ENCODE measurements around the gene PRDM10. TPM values are rescaled to one million over a fixed set of nuclear protein-coding genes. Genes with fewer than 3 reads are reported as not detected.

The PRDM10 gene
- total RNA-seq, 1 experiment from 2014 or later = 9.2 TPM

DNA sequence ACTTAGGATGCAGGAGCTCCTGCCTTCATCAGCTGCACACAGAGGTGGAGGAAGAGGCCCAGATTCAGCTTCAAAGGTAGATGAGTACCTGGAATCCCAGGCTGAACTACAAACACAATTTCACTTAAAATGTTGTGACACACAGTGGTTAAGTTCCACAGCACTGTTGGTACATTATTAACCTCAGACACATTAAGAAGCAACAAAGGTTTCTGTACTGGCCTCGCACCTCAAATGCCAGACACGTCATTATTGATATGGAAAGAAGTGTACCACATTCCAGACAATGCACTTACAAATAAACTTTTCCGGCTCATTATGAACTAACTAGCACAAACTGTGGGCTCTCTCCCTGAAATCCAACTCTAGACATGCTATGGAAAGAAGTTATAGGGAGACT is 34.6 kb downstream of the PRDM10 start:
- POLR2A ChIA-PET = no interaction called here
- H3K4me3 ChIP-seq (replicated peaks in 1 of 2; ENCODE audit: low read depth in 1 of 2, low read length in 2 of 2) = no peak overlapping the region
- peaks cover 6 to 15% of the 10 kb centered on the region in 2 experiments for H3K4me1 ChIP-seq (ENCODE audit: control insufficient read depth in 1 of 2, insufficient read depth in 2 of 2, low read length in 2 of 2)
- H3K79me2 ChIP-seq (ENCODE audit: insufficient read depth, low read length) = no peaks in the 10 kb centered on the region
- DNase-seq (ENCODE audit: low read depth, low spot score) (no peak), ATAC-seq (no peak)
- no peaks in the 10 kb centered on the region for H3K9me3 ChIP-seq (ENCODE audit: control insufficient read depth in 1 of 2, insufficient read depth in 1 of 2, low read depth in 1 of 2, low read length in 2 of 2)
- no peaks in the 10 kb centered on the region for H3K9me2 ChIP-seq (ENCODE audit: insufficient read depth)
- H3K27ac ChIP-seq (ENCODE audit: low read depth, low read length) = no peak overlapping the region
- no peak overlapping the region for H3K4me2 ChIP-seq (ENCODE audit: low read length)
- no peak overlapping the region for H3K9ac ChIP-seq (ENCODE audit: low read length)
- H3K36me3 ChIP-seq (ENCODE audit: control insufficient read depth in 1 of 2, insufficient read depth in 2 of 2, low read length in 2 of 2) = no peaks in the 10 kb centered on the region
- no peaks in the 10 kb centered on the region for H3K27me3 ChIP-seq (ENCODE audit: insufficient read depth, low read length)
- no peak overlapping the region for H2AFZ ChIP-seq (ENCODE audit: low read depth, low read length, poor library complexity, severe bottlenecking)
- BruUV-seq (replicated peaks) = no TSS peak
- RAD21 ChIA-PET (ENCODE audit: low non-redundant PET in 1 of 2, low total read pairs in 2 of 2, uncharacterized antibody in 2 of 2, unreplicated experiment in 2 of 2) = no interaction called here
- H4K20me1 ChIP-seq (ENCODE audit: insufficient read depth) = no peaks in the 10 kb centered on the region
- intact Hi-C loops (cut with micrococcal nuclease) = no loop called here
- CTCF ChIA-PET = no interaction called here
- TF ChIP-seq RAD21 (IDR thresholded peaks at IDR 0.05; ENCODE audit: low read depth) = no peak
- no peak for TF ChIP-seq POLR2AphosphoS5 (IDR thresholded peaks at IDR 0.05; ENCODE audit: low read depth, low read length)
- no peak for TF ChIP-seq CEBPB (IDR thresholded peaks at IDR 0.05; ENCODE audit: low read depth)
- TF ChIP-seq FOSL1 (IDR thresholded peaks at IDR 0.05; ENCODE audit: low read depth) = no peak
- TF ChIP-seq SP1 (IDR thresholded peaks at IDR 0.05; ENCODE audit: low read depth) = no peak
- no peak for TF ChIP-seq EZH2 (IDR thresholded peaks at IDR 0.05)
- no peak for TF ChIP-seq ZNF274 (IDR thresholded peaks at IDR 0.05; ENCODE audit: low read depth, low read length)
- TF ChIP-seq JUND (IDR thresholded peaks at IDR 0.05) = no peak
- no peak for TF ChIP-seq TCF7L2 (IDR thresholded peaks at IDR 0.05; ENCODE audit: borderline replicate concordance, extremely low read depth, insufficient read depth, insufficient read length)
- no peak for TF ChIP-seq SRF (IDR thresholded peaks at IDR 0.05; ENCODE audit: low read depth)
- no peak for TF ChIP-seq EGR1 (IDR thresholded peaks at IDR 0.05; ENCODE audit: low read depth)
- TF ChIP-seq, protein P1, sequence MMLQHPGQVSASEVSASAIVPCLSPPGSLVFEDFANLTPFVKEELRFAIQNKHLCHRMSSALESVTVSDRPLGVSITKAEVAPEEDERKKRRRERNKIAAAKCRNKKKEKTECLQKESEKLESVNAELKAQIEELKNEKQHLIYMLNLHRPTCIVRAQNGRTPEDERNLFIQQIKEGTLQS (IDR thresholded peaks at IDR 0.05) = no peak
- TF ChIP-seq YY1 (IDR thresholded peaks at IDR 0.05; ENCODE audit: extremely low read depth, insufficient replicate concordance, low read depth, low read length) = no peak
- TF ChIP-seq POLR2A (IDR thresholded peaks at IDR 0.05; ENCODE audit: borderline replicate concordance, extremely low read depth, insufficient read depth, insufficient read length) = no peak
- no peak for TF ChIP-seq ELF1 (IDR thresholded peaks at IDR 0.05; ENCODE audit: borderline replicate concordance, low read depth)
- no peak for TF ChIP-seq EZH2phosphoT487 (IDR thresholded peaks at IDR 0.05; ENCODE audit: borderline replicate concordance)
